ENCODE data around the gene ASTN1. TPM values are rescaled to one million over a fixed set of nuclear protein-coding genes. Genes with fewer than 3 reads are reported as not detected.

Gene ASTN1
- total RNA-seq, 1 experiment from 2014 or later, result 0.13 TPM

- Histone ChIP-seq H3K27me3 (replicated peaks) (peaks cover under 1% of the 10 kb centered on the region; the same call in 1 of the 2 replicates), H3K9me3 (replicated peaks) (no peaks in the 10 kb centered on the region), H3K27ac (no peak overlapping the region), H3K36me3 (no peaks in the 10 kb centered on the region), H3K4me3 (no peak overlapping the region), H3K4me1 (replicated peaks) (no peaks in the 10 kb centered on the region)
- DNase-seq (ENCODE audit: low read depth in 1 of 2, low spot score in 2 of 2), result no peak
Measured at GRCh38 chr1:176919386-176920378, 244.8 kb downstream of the ASTN1 start.

DNA sequence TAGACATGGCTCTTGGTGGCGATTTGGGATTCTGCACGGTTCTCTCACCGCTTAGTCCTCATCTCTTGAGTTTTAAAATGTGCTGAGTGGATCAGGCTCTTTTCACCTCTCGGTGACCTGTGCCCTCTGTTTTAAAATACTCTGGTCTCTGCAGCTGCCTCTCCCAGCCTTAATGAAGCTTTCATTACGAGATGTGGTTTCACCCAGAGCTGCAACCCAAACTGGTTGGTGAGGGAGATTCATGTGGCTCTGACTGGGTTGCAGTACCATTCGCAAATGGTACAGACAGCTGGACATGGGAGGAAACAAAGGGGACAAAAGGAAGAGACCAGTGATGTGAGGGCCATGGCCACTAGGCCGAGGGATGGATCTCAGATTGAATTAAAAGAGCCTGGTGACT, 258.9 kb downstream of the ASTN1 start:
- Histone ChIP-seq H3K36me3 (no peaks in the 10 kb centered on the region), H3K9me3 (replicated peaks) (no peaks in the 10 kb centered on the region), H3K4me3 (no peak overlapping the region), H3K4me1 (replicated peaks) (no peaks in the 10 kb centered on the region), H3K27ac (no peak overlapping the region), H3K27me3 (replicated peaks) (peaks cover 28% of the 10 kb centered on the region)
- DNase-seq (ENCODE audit: low read depth in 1 of 2, low spot score in 2 of 2), result no peak

DNA sequence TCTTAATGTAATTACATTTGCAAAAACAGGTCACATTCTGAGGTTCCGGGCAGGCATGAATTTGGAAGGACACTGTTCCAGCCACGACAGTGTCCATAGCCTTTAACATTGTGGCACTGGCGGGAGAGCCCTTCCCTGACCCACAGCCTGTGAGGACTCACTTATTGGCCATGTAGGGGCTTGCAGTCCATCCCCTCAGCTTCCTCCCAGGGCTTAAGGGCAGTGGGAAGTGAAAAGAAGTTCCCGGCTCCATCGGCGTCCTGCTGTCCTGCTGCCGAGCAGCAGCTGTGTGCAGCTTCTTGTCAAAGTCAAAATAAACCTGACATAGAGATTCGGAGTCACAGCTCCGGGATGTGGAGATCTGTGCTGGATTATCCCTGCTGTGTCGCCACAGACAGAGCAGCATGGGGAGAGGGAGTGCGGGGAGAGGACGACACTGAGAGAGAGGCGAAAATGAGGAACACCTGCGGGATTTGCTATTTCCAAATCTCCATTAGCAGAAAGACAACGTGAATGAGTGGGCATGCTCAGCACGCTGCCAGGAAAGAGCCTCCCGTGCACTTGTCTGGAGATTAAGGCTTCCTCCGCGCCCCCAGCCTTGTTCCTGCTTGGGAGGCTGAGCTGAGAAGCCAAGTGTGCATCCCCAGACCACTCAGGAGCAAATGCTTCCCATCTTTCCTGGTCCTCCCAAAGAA, 260.3 kb downstream of the ASTN1 start:
- Histone ChIP-seq H3K27me3 (replicated peaks) (peaks cover 28% of the 10 kb centered on the region), H3K36me3 (no peaks in the 10 kb centered on the region), H3K4me3 (no peak overlapping the region), H3K4me1 (replicated peaks) (no peaks in the 10 kb centered on the region), H3K27ac (no peak overlapping the region), H3K9me3 (replicated peaks) (no peaks in the 10 kb centered on the region)
- no peak for DNase-seq (ENCODE audit: low read depth in 1 of 2, low spot score in 2 of 2)

GRCh38 chr1:176903474-176903873, 261.0 kb downstream of the ASTN1 start:
- DNase-seq (ENCODE audit: low read depth in 1 of 2, low spot score in 2 of 2), result no peak
- no peak overlapping the region for H3K4me3 ChIP-seq
- peaks cover 28% of the 10 kb centered on the region for H3K27me3 ChIP-seq (replicated peaks)
- no peak overlapping the region for H3K27ac ChIP-seq
- no peaks in the 10 kb centered on the region for H3K36me3 ChIP-seq
- no peaks in the 10 kb centered on the region for H3K9me3 ChIP-seq (replicated peaks)
- no peaks in the 10 kb centered on the region for H3K4me1 ChIP-seq (replicated peaks)

- no peaks in the 10 kb centered on the region for H3K4me1 ChIP-seq (replicated peaks)
- no peak overlapping the region for H3K4me3 ChIP-seq
Measured at GRCh38 chr1:176899321-176899720, 265.2 kb downstream of the ASTN1 start.

GRCh38 chr1:176897350-176898236, 266.9 kb downstream of the ASTN1 start:
- H3K36me3 ChIP-seq, result no peaks in the 10 kb centered on the region
- peak; percentile 64 to 65 for DNase-seq (ENCODE audit: low read depth in 1 of 2, low spot score in 2 of 2)
- H3K4me1 ChIP-seq (replicated peaks), result no peaks in the 10 kb centered on the region
- peaks cover 11% of the 10 kb centered on the region for H3K27me3 ChIP-seq (replicated peaks)
- H3K27ac ChIP-seq, result no peak overlapping the region
- no peaks in the 10 kb centered on the region for H3K9me3 ChIP-seq (replicated peaks)
- no peak overlapping the region for H3K4me3 ChIP-seq

More at GRCh38 chr1:176899321-176899720, 265.2 kb downstream of the ASTN1 start:
- no peak overlapping the region for H3K27ac ChIP-seq
- DNase-seq (ENCODE audit: low read depth in 1 of 2, low spot score in 2 of 2), result no peak
- H3K9me3 ChIP-seq (replicated peaks), result no peaks in the 10 kb centered on the region
- H3K36me3 ChIP-seq, result no peaks in the 10 kb centered on the region
- peaks cover 20% of the 10 kb centered on the region for H3K27me3 ChIP-seq (replicated peaks)

DNA sequence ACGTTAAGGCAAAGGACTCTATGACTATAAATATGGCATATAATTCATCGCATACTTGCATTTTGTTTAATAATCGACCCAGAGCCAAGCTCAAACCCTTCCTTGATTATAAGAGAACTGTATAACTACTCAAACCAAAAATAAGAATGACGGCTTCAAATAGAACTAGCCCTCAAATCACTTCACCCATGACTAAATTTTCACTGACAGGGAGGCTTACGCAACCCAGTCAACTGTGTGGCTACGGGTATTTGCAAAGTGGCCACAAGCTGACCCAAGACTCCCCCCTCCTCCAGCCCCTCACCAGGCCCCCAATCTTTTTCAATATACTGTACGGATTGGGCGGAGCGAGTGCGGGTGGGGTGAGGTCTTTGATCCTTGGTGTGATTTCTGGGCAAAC, 268.3 kb downstream of the ASTN1 start:
- H3K36me3 ChIP-seq, result no peaks in the 10 kb centered on the region
- H3K27me3 ChIP-seq (replicated peaks), result no peaks in the 10 kb centered on the region; the same call in none of the 2 replicates
- no peak for DNase-seq (ENCODE audit: low read depth in 1 of 2, low spot score in 2 of 2)
- H3K4me1 ChIP-seq (replicated peaks), result no peaks in the 10 kb centered on the region
- H3K27ac ChIP-seq, result no peak overlapping the region
- H3K9me3 ChIP-seq (replicated peaks), result no peaks in the 10 kb centered on the region
- H3K4me3 ChIP-seq, result no peak overlapping the region

GRCh38 chr1:176894450-176894849, 270.1 kb downstream of the ASTN1 start:
- H3K27ac ChIP-seq, result no peak overlapping the region
- H3K9me3 ChIP-seq (replicated peaks), result no peaks in the 10 kb centered on the region
- no peaks in the 10 kb centered on the region for H3K36me3 ChIP-seq
- no peak overlapping the region for H3K4me3 ChIP-seq
- DNase-seq (ENCODE audit: low read depth in 1 of 2, low spot score in 2 of 2), result no peak
- no peaks in the 10 kb centered on the region; the same call in none of the 2 replicates for H3K27me3 ChIP-seq (replicated peaks)
- no peaks in the 10 kb centered on the region for H3K4me1 ChIP-seq (replicated peaks)

- Histone ChIP-seq H3K27ac (no peak overlapping the region), H3K27me3 (replicated peaks) (no peaks in the 10 kb centered on the region; the same call in none of the 2 replicates), H3K9me3 (replicated peaks) (no peaks in the 10 kb centered on the region), H3K4me3 (no peak overlapping the region), H3K36me3 (no peaks in the 10 kb centered on the region), H3K4me1 (replicated peaks) (no peaks in the 10 kb centered on the region)
- DNase-seq (ENCODE audit: low read depth in 1 of 2, low spot score in 2 of 2), result no peak
Measured at GRCh38 chr1:176893625-176894352, 270.7 kb downstream of the ASTN1 start.

DNA sequence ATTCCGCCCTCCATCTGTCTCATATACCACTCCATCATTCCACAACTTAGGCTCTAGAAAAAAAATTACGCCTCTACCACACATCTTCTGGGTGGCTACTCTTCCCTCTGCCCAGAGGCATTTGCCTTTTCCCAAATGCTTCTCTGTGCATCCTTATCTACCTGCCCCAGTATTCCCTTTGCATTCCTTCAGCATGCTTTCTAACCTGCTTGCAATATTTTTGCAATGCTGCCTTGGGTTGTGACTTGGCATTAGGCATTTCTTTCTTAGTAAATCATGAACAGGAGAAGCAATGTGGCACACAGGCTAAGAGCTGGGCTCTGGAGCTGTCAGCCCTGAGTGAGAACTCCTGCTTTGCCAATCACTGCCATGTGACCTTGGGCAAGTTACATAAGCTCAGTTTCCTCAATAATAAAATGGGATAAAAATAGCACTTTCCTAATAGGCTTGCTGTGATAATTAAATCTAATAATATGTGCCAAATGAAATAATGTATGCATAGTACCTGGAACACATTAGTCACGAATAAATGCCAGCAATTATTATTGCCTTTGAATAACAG, 276.0 kb downstream of the ASTN1 start:
- DNase-seq (ENCODE audit: low read depth in 1 of 2, low spot score in 2 of 2), result no peak
- Histone ChIP-seq H3K4me1 (replicated peaks) (no peaks in the 10 kb centered on the region), H3K27me3 (replicated peaks) (peaks cover 4% of the 10 kb centered on the region), H3K27ac (no peak overlapping the region), H3K4me3 (no peak overlapping the region), H3K9me3 (replicated peaks) (no peaks in the 10 kb centered on the region), H3K36me3 (no peaks in the 10 kb centered on the region)

DNA sequence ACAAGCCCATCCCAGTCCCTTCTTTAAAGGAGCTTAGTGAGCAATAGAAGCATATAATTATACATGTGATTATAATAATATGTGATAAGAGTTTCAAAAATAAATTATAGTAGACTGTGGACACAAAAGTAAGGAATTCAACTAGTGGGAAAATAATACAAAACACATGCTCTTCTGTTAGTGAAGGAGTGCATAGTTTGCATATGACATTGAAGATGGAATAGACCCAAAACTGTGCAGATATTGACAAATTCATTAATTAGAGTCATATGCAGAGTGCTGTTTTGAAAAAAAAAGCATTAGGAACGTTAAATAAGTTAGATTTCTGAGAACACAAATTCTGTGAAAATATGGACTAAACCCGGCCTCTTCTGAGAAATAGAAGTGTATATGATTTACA, 278.8 kb downstream of the ASTN1 start:
- Histone ChIP-seq H3K4me1 (replicated peaks) (no peaks in the 10 kb centered on the region), H3K9me3 (replicated peaks) (no peaks in the 10 kb centered on the region), H3K27me3 (replicated peaks) (peaks cover 4% of the 10 kb centered on the region; the same call in 1 of the 2 replicates)

GRCh38 chr1:176885341-176885740, 279.2 kb downstream of the ASTN1 start:
- Histone ChIP-seq H3K4me3 (no peak overlapping the region), H3K27ac (no peak overlapping the region), H3K27me3 (replicated peaks) (peaks cover 4% of the 10 kb centered on the region; the same call in 1 of the 2 replicates), H3K4me1 (replicated peaks) (no peaks in the 10 kb centered on the region), H3K9me3 (replicated peaks) (no peaks in the 10 kb centered on the region), H3K36me3 (no peaks in the 10 kb centered on the region)
- no peak for DNase-seq (ENCODE audit: low read depth in 1 of 2, low spot score in 2 of 2)

More for the DNA sequence above, 278.8 kb downstream of the ASTN1 start:
- no peak for DNase-seq (ENCODE audit: low read depth in 1 of 2, low spot score in 2 of 2)
- Histone ChIP-seq H3K4me3 (no peak overlapping the region), H3K36me3 (no peaks in the 10 kb centered on the region), H3K27ac (no peak overlapping the region)

All from SJSA1 (cell line).